Omental fat pad (tissue), 4 donors: Measurements from ENCODE around the gene GPC1. TPM values are rescaled to one million over a fixed set of nuclear protein-coding genes. Genes with fewer than 3 reads are reported as not detected.

Experiments used
- ATAC-seq: fragments of 150-250 bp; one replicate; pipeline ENCODE4 v1.9.1; 2016; ENCODE audit warnings: mild to moderate bottlenecking, moderate library complexity; ENCODE audit not compliant: low FRiP score
- DNase-seq: peaks from one replicate; pipeline ENCODE4 v3.0.0-alpha.2; 2019; ENCODE audit warnings: low spot score
- total RNA-seq, 4 donors: library from RNA; depleted of rRNA; stranded (reverse); fragments of >200 nt; gene quantifications; one replicate each; pipeline ENCODE4 v1.1.0, GENCODE V29; 2016
- TF ChIP-seq, protein P1 (sequence below), 3 donors: fragments of 450-650 bp; IDR thresholded peaks; one replicate each; pipeline ENCODE4 v1.5.1; 2016 to 2017; ENCODE audit warnings: antibody characterized with exemption in 3 of 3, mild to moderate bottlenecking in 3 of 3, moderate library complexity in 2 of 3

Gene GPC1
- total RNA-seq, 4 donors from 2014 or later: 33.6 to 91.4 (median 39.5) TPM

DNA sequence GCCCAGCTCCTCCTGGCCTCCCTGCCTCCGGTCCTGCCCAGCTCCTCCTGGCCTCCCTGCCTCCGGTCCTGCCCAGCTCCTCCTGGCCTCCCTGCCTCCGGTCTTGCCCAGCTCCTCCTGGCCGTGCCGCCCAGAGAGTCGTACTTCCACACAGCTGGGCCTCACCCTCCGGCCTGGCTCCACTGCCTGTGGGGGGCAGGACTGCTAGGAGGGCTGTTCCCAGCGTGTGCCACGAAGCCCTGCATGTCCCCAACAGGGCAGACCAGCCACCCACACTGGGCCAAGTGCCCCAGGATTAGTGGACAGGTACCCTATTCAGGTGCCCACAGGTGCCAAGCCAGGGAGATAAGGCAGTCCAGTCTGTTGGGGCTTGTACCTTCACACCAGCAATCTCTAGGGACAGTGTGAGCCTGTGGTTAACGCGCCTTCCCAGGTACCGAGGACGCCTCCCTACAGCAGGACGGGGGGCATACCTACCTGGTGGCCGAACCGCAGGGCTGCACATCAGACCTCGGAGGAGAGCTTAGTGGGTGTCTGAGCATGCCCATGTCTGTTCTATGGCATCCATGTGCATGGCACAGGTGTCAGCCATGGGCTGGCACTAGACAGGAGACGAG lies 5.3 kb downstream of the GPC1 start:
- no peak for ATAC-seq
- DNase-seq: no peak
- TF ChIP-seq, protein P1, sequence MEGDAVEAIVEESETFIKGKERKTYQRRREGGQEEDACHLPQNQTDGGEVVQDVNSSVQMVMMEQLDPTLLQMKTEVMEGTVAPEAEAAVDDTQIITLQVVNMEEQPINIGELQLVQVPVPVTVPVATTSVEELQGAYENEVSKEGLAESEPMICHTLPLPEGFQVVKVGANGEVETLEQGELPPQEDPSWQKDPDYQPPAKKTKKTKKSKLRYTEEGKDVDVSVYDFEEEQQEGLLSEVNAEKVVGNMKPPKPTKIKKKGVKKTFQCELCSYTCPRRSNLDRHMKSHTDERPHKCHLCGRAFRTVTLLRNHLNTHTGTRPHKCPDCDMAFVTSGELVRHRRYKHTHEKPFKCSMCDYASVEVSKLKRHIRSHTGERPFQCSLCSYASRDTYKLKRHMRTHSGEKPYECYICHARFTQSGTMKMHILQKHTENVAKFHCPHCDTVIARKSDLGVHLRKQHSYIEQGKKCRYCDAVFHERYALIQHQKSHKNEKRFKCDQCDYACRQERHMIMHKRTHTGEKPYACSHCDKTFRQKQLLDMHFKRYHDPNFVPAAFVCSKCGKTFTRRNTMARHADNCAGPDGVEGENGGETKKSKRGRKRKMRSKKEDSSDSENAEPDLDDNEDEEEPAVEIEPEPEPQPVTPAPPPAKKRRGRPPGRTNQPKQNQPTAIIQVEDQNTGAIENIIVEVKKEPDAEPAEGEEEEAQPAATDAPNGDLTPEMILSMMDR (IDR thresholded peaks at IDR 0.05): no peak

GRCh38 chr2:240441326-240441992 lies 6.0 kb downstream of the GPC1 start:
- TF ChIP-seq, protein P1 (IDR thresholded peaks at IDR 0.05): no peak
- DNase-seq (no peak), ATAC-seq (no peak)

DNA sequence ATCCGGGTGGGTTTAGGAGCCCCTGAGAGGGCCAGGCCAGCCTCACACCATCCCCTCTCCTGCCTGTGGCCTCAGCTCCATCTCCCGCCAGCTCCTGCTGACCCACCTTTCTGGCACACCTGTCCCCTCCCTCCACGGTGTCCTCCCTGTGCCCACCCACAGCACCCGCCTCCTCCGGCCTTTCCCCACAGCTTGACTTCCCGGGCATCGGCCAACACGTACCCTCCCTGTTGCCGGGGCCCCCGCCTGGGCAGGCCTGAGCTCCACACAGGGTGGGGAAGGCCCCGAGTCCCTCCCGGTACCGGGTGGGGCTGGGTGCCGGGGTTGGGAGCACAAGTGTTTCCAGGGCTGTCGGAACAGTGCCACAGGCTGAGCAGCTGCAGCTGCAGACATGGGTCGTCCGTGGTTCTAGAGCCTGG lies 6.5 kb downstream of the GPC1 start:
- DNase-seq (no peak), ATAC-seq (no peak)
- TF ChIP-seq, protein P1 (IDR thresholded peaks at IDR 0.05): no peak

DNA sequence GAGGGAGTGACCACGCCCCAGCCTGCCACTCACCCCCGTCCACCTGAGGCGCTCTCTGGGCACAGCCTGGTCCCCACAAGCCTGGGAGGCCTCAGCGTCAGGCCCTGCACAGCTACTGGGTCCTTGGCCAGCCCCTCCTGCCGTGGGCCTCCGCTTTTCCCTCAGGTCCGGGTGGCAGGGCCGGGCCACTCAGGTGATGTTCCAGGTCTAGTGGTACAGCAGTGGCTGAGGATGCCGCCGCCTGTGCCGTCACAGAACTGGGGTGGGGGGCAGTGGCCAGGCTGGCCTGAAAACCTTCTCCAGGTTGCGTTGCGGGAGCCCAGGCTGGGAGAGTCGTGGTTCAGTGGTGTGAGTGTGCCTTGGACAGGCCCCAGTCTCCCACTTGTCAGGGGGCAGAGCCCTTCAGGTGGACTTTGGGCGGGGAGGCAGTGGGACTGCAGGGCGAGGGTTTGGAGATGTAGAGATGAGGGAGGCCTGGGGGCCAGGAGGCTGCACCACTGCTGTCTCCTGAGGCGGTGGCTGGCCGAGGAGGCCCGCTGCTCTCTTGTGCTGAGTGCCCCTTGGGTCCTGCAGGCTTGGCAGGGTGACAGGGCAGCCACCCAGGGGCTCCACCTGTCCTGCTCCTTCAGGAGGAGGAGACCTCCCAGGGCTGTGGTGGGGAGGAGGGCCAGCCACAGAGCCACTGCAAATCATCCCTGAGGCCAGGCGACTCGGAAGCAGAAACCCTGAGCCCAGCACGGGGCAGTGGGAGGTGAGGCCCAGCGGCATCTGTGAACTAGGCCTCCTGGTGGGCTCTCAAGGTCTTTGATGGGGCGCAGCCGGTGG lies 7.6 kb downstream of the GPC1 start:
- DNase-seq (no peak), ATAC-seq (no peak)
- TF ChIP-seq, protein P1 (IDR thresholded peaks at IDR 0.05): no peak

DNA sequence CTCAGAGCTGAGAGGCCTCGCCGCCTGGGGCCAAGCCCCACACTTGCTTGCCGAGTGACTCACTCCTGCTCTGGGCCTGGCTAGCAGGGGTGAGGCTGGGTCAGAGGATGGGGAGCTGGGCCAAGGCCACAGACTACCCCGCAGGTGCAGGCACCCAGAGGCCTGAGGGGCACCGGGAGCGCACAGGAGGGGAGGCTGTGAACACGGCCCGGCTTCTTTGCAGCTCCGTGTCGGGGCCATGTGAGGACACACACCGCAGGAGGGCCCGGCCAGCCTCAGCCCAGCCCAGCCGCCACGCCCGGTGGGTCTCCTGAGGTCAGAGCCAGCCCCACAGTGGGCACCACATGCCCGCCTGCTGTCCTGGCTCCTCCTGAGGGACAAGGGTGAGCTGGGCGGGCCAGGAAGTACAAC lies 8.4 kb downstream of the GPC1 start:
- TF ChIP-seq, protein P1 (IDR thresholded peaks at IDR 0.05): no peak
- ATAC-seq (no peak), DNase-seq (no peak)

DNA sequence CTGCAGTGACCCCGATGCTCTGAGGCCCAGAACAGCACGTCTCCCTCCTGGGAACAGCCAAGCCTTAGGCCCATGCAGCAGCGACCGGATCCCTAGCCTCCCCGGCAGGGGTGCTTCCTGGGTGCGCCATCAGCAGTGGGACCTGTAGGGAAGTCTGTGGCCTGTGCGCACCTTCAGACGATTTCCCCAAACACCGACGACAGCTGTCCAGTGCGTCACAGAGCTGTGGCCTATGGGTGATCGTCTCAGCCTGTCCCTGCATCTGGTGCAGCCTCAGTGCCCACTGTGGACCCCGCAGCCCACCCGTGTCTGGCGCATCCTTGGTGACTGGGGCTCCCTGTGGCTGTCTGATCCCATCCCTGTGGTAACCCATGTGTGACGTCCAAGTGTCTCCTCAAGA lies 9.0 kb downstream of the GPC1 start:
- TF ChIP-seq, protein P1 (IDR thresholded peaks at IDR 0.05): no peak
- DNase-seq (no peak), ATAC-seq (no peak)
